ENCODE data around the gene IREB2.

GRCh38 chr15:78502641-78503040, 64.6 kb downstream of the IREB2 start:
- TF ChIP-seq POLR2A (IDR thresholded peaks at IDR 0.05) (no peak), CTCF (IDR thresholded peaks at IDR 0.05) (no peak)

Measured in adrenal gland (tissue), 5 donors.